SK-N-MC (cell line): ENCODE data around the gene ZFR2.

Experiments
- EZH2 ChIP-seq: fragments of 200-600 bp; sonication (generic); IDR thresholded peaks from one replicate; pipeline ENCODE4 v1.6.1; 2017; ENCODE audit warnings: antibody characterized with exemption
- FOXP2 ChIP-seq: optimal IDR thresholded peaks from 2 replicates; pipeline ENCODE3; 2011; ENCODE audit warnings: mild to moderate bottlenecking, moderate library complexity; ENCODE audit not compliant: insufficient read depth; ENCODE audit errors: extremely low read length, control extremely low read depth
- POLR2AphosphoS5 ChIP-seq: IDR thresholded peaks from 2 replicates; pipeline ENCODE4 v1.6.1; 2012; ENCODE audit warnings: mild to moderate bottlenecking, low read depth, low read length, borderline replicate concordance

DNA sequence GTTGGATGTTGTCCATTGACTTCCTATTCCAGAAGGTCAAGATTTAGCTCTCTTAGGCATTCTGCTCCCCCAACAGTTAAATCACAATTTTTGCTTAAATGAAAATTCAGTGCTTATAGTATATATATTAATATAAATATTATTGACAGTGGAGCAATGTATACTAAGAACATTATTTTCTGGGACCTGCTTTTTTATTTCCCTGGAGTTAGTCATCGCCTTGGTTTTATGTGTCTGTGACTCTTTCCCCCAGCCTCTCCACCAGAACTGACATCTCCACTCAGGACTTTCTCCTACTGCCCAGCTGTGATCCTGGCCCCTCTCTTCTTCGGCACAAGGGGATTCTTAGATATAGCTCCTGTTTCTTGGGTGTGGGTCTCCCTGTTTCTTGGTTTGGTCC, 72.5 kb downstream of the ZFR2 start:
- TF ChIP-seq POLR2AphosphoS5: no peak
- TF ChIP-seq EZH2: no peak
- TF ChIP-seq FOXP2: no peak
